Prostate gland (tissue), 2 donors: ENCODE results near the gene FOXP2.

ENCODE experiments used
- CTCF ChIP-seq, 4 experiments: fragments of 200-600 bp in 2 of 4; fragments of 450-650 bp in 2 of 4; sonication (generic) in 2 of 4; IDR thresholded peaks; 1 replicate in 3 of 4; 2 replicates in 1 of 4; pipeline ENCODE4 v1.5.1; 2016 to 2019; ENCODE audit warnings: antibody characterized with exemption in 4 of 4, mild to moderate bottlenecking in 2 of 4, moderate library complexity in 2 of 4
- POLR2A ChIP-seq: fragments of 450-650 bp; IDR thresholded peaks from one replicate; pipeline ENCODE4 v1.6.1; 2016; ENCODE audit warnings: antibody characterized with exemption, mild to moderate bottlenecking

DNA sequence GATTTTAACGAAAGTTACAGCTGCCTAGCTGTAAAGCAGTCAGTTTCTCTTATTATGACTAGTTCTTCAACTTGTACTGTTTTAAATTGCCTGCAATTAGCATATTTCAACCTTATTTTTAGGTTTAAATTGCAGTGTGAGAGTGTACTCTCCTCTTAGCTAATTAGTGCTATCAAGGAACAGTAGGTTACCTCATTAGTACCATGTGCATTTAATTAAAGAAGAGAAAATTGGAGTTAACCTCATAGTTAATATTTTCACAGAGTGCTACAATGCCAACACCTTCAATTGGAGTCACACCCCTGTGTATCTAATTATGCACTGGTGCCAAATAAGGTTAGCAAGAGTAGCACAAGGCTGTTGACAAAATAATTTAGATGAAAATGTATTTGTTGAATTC, 154.6 kb downstream of the FOXP2 start:
- TF ChIP-seq CTCF (IDR thresholded peaks at IDR 0.05) (no peak), POLR2A (no peak)
